Measurements from ENCODE around the gene RBMS2.

GRCh38 chr12:56632701-56633467 is 111.3 kb downstream of the RBMS2 start:
- TF ChIP-seq EGR1 (IDR thresholded peaks at IDR 0.05): no peak
- TF ChIP-seq, protein P1, sequence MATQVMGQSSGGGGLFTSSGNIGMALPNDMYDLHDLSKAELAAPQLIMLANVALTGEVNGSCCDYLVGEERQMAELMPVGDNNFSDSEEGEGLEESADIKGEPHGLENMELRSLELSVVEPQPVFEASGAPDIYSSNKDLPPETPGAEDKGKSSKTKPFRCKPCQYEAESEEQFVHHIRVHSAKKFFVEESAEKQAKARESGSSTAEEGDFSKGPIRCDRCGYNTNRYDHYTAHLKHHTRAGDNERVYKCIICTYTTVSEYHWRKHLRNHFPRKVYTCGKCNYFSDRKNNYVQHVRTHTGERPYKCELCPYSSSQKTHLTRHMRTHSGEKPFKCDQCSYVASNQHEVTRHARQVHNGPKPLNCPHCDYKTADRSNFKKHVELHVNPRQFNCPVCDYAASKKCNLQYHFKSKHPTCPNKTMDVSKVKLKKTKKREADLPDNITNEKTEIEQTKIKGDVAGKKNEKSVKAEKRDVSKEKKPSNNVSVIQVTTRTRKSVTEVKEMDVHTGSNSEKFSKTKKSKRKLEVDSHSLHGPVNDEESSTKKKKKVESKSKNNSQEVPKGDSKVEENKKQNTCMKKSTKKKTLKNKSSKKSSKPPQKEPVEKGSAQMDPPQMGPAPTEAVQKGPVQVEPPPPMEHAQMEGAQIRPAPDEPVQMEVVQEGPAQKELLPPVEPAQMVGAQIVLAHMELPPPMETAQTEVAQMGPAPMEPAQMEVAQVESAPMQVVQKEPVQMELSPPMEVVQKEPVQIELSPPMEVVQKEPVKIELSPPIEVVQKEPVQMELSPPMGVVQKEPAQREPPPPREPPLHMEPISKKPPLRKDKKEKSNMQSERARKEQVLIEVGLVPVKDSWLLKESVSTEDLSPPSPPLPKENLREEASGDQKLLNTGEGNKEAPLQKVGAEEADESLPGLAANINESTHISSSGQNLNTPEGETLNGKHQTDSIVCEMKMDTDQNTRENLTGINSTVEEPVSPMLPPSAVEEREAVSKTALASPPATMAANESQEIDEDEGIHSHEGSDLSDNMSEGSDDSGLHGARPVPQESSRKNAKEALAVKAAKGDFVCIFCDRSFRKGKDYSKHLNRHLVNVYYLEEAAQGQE (IDR thresholded peaks at IDR 0.05; ENCODE audit: low read depth): no peak
- TF ChIP-seq TAF1 (IDR thresholded peaks at IDR 0.05; ENCODE audit: low read depth): no peak

All from Ishikawa (cell line).